Measurements from ENCODE around the gene CLDN3. TPM values are rescaled to one million over a fixed set of nuclear protein-coding genes. Genes with fewer than 3 reads are reported as not detected.

The CLDN3 gene
- total and polyA plus RNA-seq, 2 donors (not counting 1 experiment from before 2014, with no cell fraction given): not detected

DNA sequence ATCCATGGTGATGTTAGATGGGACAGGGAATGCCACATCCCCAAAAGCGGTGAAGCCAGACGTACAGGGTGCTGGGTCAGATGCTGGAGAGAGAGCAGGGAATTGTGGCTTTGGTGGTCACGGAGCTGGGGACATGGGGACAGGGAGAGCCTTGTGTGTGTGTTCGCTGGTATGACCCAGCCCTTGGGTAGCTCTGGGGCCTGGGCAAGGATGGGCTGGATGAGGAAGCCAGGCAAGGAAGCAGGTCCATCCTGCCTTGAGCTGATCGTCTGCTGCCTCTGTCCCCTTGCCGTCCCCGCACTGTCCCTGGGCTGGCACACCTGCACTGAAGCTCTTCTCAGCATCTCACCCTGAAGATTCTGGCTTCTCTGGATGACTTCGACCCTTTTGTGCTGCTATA, 45.4 kb upstream of the CLDN3 start:
- H3K79me2 ChIP-seq (ENCODE audit: control insufficient read depth, insufficient read depth, low read length): no peaks in the 10 kb centered on the region
- Mint-ChIP-seq H3K27ac (no peak overlapping the region), H3K9me3 (ENCODE audit: insufficient read depth) (peaks cover 3% of the 10 kb centered on the region), H3K4me1 (no peaks in the 10 kb centered on the region), H3K27me3 (peaks cover 25% of the 10 kb centered on the region), H3K4me3 (no peak overlapping the region)
- H3K27me3 ChIP-seq (replicated peaks in 1 of 4; ENCODE audit: control extremely low read depth in 1 of 4, control insufficient read depth in 3 of 4, insufficient read depth in 4 of 4, low read length in 3 of 4): peaks cover 0 to 13% (median 0%) of the 10 kb centered on the region in 4 experiments
- no peak overlapping the region for H3K4me2 ChIP-seq (replicated peaks; ENCODE audit: low read depth, low read length, poor library complexity, severe bottlenecking)
- POLR2A ChIA-PET: no interaction called here
- 91% methylated on average over 7 of the region's 8 CpGs for WGBS (ENCODE audit: insufficient coverage)
- H3K9ac ChIP-seq (ENCODE audit: low read length): no peak overlapping the region
- no peaks in the 10 kb centered on the region for H3K4me1 ChIP-seq (ENCODE audit: control insufficient read depth in 2 of 2, insufficient read depth in 2 of 2, low read length in 2 of 2)
- H3K4me3 ChIP-seq (ENCODE audit: control extremely low read depth in 1 of 5, extremely low read depth in 1 of 5, insufficient read depth in 1 of 5, low read depth in 2 of 5, low read length in 4 of 5): no peak overlapping the region
- H3K9me3 ChIP-seq (ENCODE audit: control extremely low read depth in 1 of 3, control insufficient read depth in 2 of 3, insufficient read depth in 1 of 3, low read length in 2 of 3): peaks cover 2 to 23% (median 9%) of the 10 kb centered on the region in 3 donors
- no peaks in the 10 kb centered on the region for H4K20me1 ChIP-seq (ENCODE audit: control insufficient read depth, insufficient read depth, low read length, poor library complexity, severe bottlenecking)
- H3K36me3 ChIP-seq (replicated peaks in 1 of 2; ENCODE audit: control extremely low read depth in 1 of 2, control insufficient read depth in 1 of 2, extremely low read depth in 1 of 2, insufficient read depth in 2 of 2, low read length in 1 of 2): no peaks in the 10 kb centered on the region
- intact Hi-C loops (cut with micrococcal nuclease): no loop called here
- TF ChIP-seq EZH2 (IDR thresholded peaks at IDR 0.05; ENCODE audit: borderline replicate concordance, insufficient read depth, low read depth, low read length, poor library complexity, severe bottlenecking): no peak
- TF ChIP-seq, protein P1, sequence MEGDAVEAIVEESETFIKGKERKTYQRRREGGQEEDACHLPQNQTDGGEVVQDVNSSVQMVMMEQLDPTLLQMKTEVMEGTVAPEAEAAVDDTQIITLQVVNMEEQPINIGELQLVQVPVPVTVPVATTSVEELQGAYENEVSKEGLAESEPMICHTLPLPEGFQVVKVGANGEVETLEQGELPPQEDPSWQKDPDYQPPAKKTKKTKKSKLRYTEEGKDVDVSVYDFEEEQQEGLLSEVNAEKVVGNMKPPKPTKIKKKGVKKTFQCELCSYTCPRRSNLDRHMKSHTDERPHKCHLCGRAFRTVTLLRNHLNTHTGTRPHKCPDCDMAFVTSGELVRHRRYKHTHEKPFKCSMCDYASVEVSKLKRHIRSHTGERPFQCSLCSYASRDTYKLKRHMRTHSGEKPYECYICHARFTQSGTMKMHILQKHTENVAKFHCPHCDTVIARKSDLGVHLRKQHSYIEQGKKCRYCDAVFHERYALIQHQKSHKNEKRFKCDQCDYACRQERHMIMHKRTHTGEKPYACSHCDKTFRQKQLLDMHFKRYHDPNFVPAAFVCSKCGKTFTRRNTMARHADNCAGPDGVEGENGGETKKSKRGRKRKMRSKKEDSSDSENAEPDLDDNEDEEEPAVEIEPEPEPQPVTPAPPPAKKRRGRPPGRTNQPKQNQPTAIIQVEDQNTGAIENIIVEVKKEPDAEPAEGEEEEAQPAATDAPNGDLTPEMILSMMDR (IDR thresholded peaks at IDR 0.05): no peak
- ATAC-seq (ENCODE audit: low read depth): no peak
- no peak overlapping the region for H3K27ac ChIP-seq (ENCODE audit: low read length in 2 of 2)
- CTCF ChIA-PET: interaction anchor here (1.7 kb wide), 1 partner anchor 11 kb away, joined by 5 read pairs; no protein-coding TSS in a partner anchor
- no peak overlapping the region for H2AFZ ChIP-seq (ENCODE audit: insufficient read depth, low read depth, low read length, poor library complexity, severe bottlenecking)
- DNase-seq: no peak

DNA sequence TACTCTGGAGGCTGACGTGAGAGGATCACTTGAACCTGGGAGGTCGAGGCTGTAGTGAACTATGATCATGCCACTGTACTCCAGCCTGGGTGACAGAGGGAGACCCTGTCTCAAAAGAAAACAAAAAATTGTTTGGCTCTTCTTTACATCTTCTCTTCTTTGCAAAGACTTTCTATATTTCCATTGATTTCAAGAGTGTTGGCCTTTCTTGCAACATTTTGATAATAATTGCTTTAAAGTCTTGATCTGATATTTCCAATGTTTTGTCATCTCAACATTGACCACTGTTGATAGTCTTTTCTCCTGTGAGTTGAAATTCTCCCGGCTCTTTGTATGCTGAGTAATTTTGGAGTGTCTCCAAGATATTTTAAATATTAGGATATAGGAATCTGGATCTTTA, 42.9 kb upstream of the CLDN3 start:
- DNase-seq: no peak
- ChIA-PET CTCF (no interaction called here), POLR2A (no interaction called here)
- ATAC-seq (ENCODE audit: low read depth): no peak
- Histone ChIP-seq H3K79me2 (ENCODE audit: control insufficient read depth, insufficient read depth, low read length) (no peaks in the 10 kb centered on the region), H3K4me3 (ENCODE audit: control extremely low read depth in 1 of 5, extremely low read depth in 1 of 5, insufficient read depth in 1 of 5, low read depth in 2 of 5, low read length in 4 of 5) (no peak overlapping the region), H3K36me3 (replicated peaks in 1 of 2; ENCODE audit: control extremely low read depth in 1 of 2, control insufficient read depth in 1 of 2, extremely low read depth in 1 of 2, insufficient read depth in 2 of 2, low read length in 1 of 2) (no peaks in the 10 kb centered on the region), H3K9ac (ENCODE audit: low read length) (no peak overlapping the region), H2AFZ (ENCODE audit: insufficient read depth, low read depth, low read length, poor library complexity, severe bottlenecking) (no peak overlapping the region), H3K27me3 (replicated peaks in 1 of 4; ENCODE audit: control extremely low read depth in 1 of 4, control insufficient read depth in 3 of 4, insufficient read depth in 4 of 4, low read length in 3 of 4) (peaks cover 0 to 13% (median 0%) of the 10 kb centered on the region in 4 experiments), H4K20me1 (ENCODE audit: control insufficient read depth, insufficient read depth, low read length, poor library complexity, severe bottlenecking) (no peaks in the 10 kb centered on the region), H3K9me3 (ENCODE audit: control extremely low read depth in 1 of 3, control insufficient read depth in 2 of 3, insufficient read depth in 1 of 3, low read length in 2 of 3) (peaks cover 2 to 23% (median 9%) of the 10 kb centered on the region in 3 donors), H3K4me1 (ENCODE audit: control insufficient read depth in 2 of 2, insufficient read depth in 2 of 2, low read length in 2 of 2) (no peaks in the 10 kb centered on the region), H3K4me2 (replicated peaks; ENCODE audit: low read depth, low read length, poor library complexity, severe bottlenecking) (no peak overlapping the region), H3K27ac (ENCODE audit: low read length in 2 of 2) (no peak overlapping the region)
- no peak overlapping the region for H3K27ac Mint-ChIP-seq
- no peak overlapping the region for H3K4me3 Mint-ChIP-seq
- 83% methylated on average over 2 of the region's 3 CpGs for WGBS (ENCODE audit: insufficient coverage)
- peaks cover 3% of the 10 kb centered on the region for H3K9me3 Mint-ChIP-seq (ENCODE audit: insufficient read depth)
- intact Hi-C loops (cut with micrococcal nuclease): no loop called here
- H3K27me3 Mint-ChIP-seq: peaks cover 19% of the 10 kb centered on the region
- TF ChIP-seq, protein P1 (IDR thresholded peaks at IDR 0.05): no peak
- no peak for TF ChIP-seq EZH2 (IDR thresholded peaks at IDR 0.05; ENCODE audit: borderline replicate concordance, insufficient read depth, low read depth, low read length, poor library complexity, severe bottlenecking)
- no peaks in the 10 kb centered on the region for H3K4me1 Mint-ChIP-seq

All from B cell (primary cell).